ENCODE results near the gene GPR31.

- TF ChIP-seq POLR2AphosphoS5 (IDR thresholded peaks at IDR 0.05; ENCODE audit: low read depth, low read length) (no peak), SIN3A (IDR thresholded peaks at IDR 0.05; ENCODE audit: borderline replicate concordance, insufficient read depth, low read length) (no peak), REST (IDR thresholded peaks at IDR 0.05; ENCODE audit: insufficient read depth in 1 of 2, low read depth in 2 of 2, low read length in 2 of 2) (no peak)
These were observed 3.5 kb downstream of the GPR31 start for GRCh38 chr6:167154291-167154690.
